WI38 (cell line): Measurements from ENCODE around the gene AKAP7.

Source experiments
- H3K4me3 ChIP-seq: 2 replicates; pipeline ENCODE4 v1.5.1; 2011; ENCODE audit warnings: low read depth, mild to moderate bottlenecking, control low read depth, low read length
- TF ChIP-seq, protein P1 (sequence below): IDR thresholded peaks from 2 replicates; pipeline ENCODE4 v1.5.1; 2012; ENCODE audit warnings: low read depth, mild to moderate bottlenecking, control low read depth, low read length

Gene AKAP7

GRCh38 chr6:131275273-131275672, 140.0 kb downstream of the AKAP7 start:
- no peak overlapping the region for H3K4me3 ChIP-seq
- TF ChIP-seq, protein P1, sequence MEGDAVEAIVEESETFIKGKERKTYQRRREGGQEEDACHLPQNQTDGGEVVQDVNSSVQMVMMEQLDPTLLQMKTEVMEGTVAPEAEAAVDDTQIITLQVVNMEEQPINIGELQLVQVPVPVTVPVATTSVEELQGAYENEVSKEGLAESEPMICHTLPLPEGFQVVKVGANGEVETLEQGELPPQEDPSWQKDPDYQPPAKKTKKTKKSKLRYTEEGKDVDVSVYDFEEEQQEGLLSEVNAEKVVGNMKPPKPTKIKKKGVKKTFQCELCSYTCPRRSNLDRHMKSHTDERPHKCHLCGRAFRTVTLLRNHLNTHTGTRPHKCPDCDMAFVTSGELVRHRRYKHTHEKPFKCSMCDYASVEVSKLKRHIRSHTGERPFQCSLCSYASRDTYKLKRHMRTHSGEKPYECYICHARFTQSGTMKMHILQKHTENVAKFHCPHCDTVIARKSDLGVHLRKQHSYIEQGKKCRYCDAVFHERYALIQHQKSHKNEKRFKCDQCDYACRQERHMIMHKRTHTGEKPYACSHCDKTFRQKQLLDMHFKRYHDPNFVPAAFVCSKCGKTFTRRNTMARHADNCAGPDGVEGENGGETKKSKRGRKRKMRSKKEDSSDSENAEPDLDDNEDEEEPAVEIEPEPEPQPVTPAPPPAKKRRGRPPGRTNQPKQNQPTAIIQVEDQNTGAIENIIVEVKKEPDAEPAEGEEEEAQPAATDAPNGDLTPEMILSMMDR, result no peak

GRCh38 chr6:131277591-131277990, 142.3 kb downstream of the AKAP7 start:
- H3K4me3 ChIP-seq, result no peak overlapping the region
- TF ChIP-seq, protein P1, result no peak

- no peak overlapping the region for H3K4me3 ChIP-seq
- TF ChIP-seq, protein P1, result no peak
These were observed 146.4 kb downstream of the AKAP7 start for GRCh38 chr6:131281471-131282270.

DNA sequence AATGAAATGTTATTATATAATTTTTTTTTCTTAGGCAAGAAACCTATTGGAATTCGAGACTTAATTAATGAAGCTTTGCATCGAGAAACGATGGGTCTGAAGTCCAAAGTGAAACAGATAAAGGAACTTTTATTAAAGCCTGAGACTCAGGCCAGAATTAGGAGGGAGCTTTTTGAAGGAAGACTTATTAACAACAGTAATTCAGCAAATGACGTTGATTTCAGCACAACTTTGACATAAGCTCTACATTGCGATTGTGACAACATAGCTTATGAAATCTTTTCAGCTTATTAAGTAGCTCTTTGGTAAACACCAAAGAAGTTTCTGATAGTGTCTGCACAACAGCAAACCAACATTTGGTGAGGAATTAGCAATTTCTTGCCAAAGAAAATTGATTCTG, 147.1 kb downstream of the AKAP7 start:
- H3K4me3 ChIP-seq, result no peak overlapping the region
- TF ChIP-seq, protein P1, result no peak

- TF ChIP-seq, protein P1, result no peak
- no peak overlapping the region for H3K4me3 ChIP-seq
These were observed 148.4 kb downstream of the AKAP7 start for GRCh38 chr6:131283466-131284175.

GRCh38 chr6:131285548-131285947, 150.3 kb downstream of the AKAP7 start:
- H3K4me3 ChIP-seq, result no peak overlapping the region

More at GRCh38 chr6:131285548-131285947, 150.3 kb downstream of the AKAP7 start:
- TF ChIP-seq, protein P1, result no peak
